ENCODE measurements around the gene RBBP4. TPM values are rescaled to one million over a fixed set of nuclear protein-coding genes. Genes with fewer than 3 reads are reported as not detected.

The RBBP4 gene
- total RNA-seq, 1 experiment from 2014 or later, result 279 TPM

GRCh38 chr1:32650248-32650751 is 708 bp upstream of the RBBP4 start, which contains the start of gene ZBTB8OS:
ZBTB8OS (minus strand) TSS chr1:32650550; CDS start chr1:32650529, 21 bp downstream.
- DNase-seq (ENCODE audit: low read depth, low spot score), result peak; percentile 87
- H3K9ac ChIP-seq (ENCODE audit: low read length), result peak within 1 kb of the TSS; percentile 99
- no TSS peak for BruUV-seq (replicated peaks)
- peak within 1 kb of the TSS; percentile 95 for H3K27ac ChIP-seq (ENCODE audit: low read depth, low read length)
- peaks cover 3% of the 10 kb centered on the region; the same call in 1 of the 2 replicates for H4K20me1 ChIP-seq (ENCODE audit: insufficient read depth)
- peaks cover 93% of the 10 kb centered on the region for H3K79me2 ChIP-seq (ENCODE audit: insufficient read depth, low read length)
- peaks cover 15 to 28% of the 10 kb centered on the region in 2 experiments for H3K36me3 ChIP-seq (ENCODE audit: control insufficient read depth in 1 of 2, insufficient read depth in 2 of 2, low read length in 2 of 2)
- H3K4me1 ChIP-seq (ENCODE audit: control insufficient read depth in 1 of 2, insufficient read depth in 2 of 2, low read length in 2 of 2), result peaks cover 11 to 25% of the 10 kb centered on the region in 2 experiments; a peak in 3 of 4 replicates
- peak within 1 kb of the TSS; percentile 98 for H3K4me2 ChIP-seq (ENCODE audit: low read length)
- TF ChIP-seq ZNF274 (IDR thresholded peaks at IDR 0.05; ENCODE audit: low read depth, low read length) (no peak), EGR1 (IDR thresholded peaks at IDR 0.05; ENCODE audit: low read depth) (peak; percentile 14; the same call in 1 of the 2 replicates), ZBTB33 (IDR thresholded peaks at IDR 0.05; ENCODE audit: extremely low read depth, insufficient replicate concordance, low read length) (no peak), FOSL1 (IDR thresholded peaks at IDR 0.05; ENCODE audit: low read depth) (no peak), CEBPB (IDR thresholded peaks at IDR 0.05; ENCODE audit: low read depth) (no peak), CBX3 (IDR thresholded peaks at IDR 0.05; ENCODE audit: low read depth) (0 out of 2 replicates have a peak, but pooled peaks have one; percentile 53), YY1 (IDR thresholded peaks at IDR 0.05; ENCODE audit: extremely low read depth, insufficient replicate concordance, low read depth, low read length) (peak; percentile 88), REST (IDR thresholded peaks at IDR 0.05; ENCODE audit: low read depth) (no peak), POLR2AphosphoS5 (IDR thresholded peaks at IDR 0.05; ENCODE audit: low read depth, low read length) (peak; percentile 82), ELF1 (IDR thresholded peaks at IDR 0.05; ENCODE audit: borderline replicate concordance, low read depth) (peak; percentile 88), POLR2A (IDR thresholded peaks at IDR 0.05; ENCODE audit: borderline replicate concordance, extremely low read depth, insufficient read depth, insufficient read length) (peak; percentile 43), ATF3 (IDR thresholded peaks at IDR 0.05) (no peak), SIN3A (IDR thresholded peaks at IDR 0.05; ENCODE audit: low read depth) (peak; percentile 84), CTCF (IDR thresholded peaks at IDR 0.05 in 2 of 3, conservative IDR thresholded peaks at IDR 0.05 in 1 of 3; ENCODE audit: borderline replicate concordance in 1 of 3, insufficient read depth in 1 of 3, low read depth in 2 of 3, low read length in 2 of 3) (no peak), SP1 (IDR thresholded peaks at IDR 0.05; ENCODE audit: low read depth) (peak; percentile 83)
- no peaks in the 10 kb centered on the region for H3K27me3 ChIP-seq (ENCODE audit: insufficient read depth, low read length)
- ChIA-PET RAD21 (ENCODE audit: low non-redundant PET in 1 of 2, low total read pairs in 2 of 2, uncharacterized antibody in 2 of 2, unreplicated experiment in 2 of 2) (interaction anchor here (0.5 to 1.0 kb wide), 2 partner anchors 38 to 130 kb away, joined by 3 read pairs; no protein-coding TSS in a partner anchor), POLR2A (interaction anchor here (0.7 to 1.3 kb wide), 7 partner anchors 10 to 314 kb away, joined by 3 to 8 read pairs (median 3); partner anchors contain the start of gene RNF19B), CTCF (interaction anchor here (0.8 to 1.4 kb wide), 4 partner anchors 40 to 201 kb away, joined by 3 to 6 read pairs (median 4); no protein-coding TSS in a partner anchor)
- ATAC-seq, result peak; percentile 80
- intact Hi-C loops (cut with micrococcal nuclease), result loop anchor here (1.0 to 10.0 kb wide), 3 partner anchors 112 to 201 kb away; no protein-coding TSS in a partner anchor
- peak within 1 kb of the TSS; percentile 70 for H2AFZ ChIP-seq (ENCODE audit: low read depth, low read length, poor library complexity, severe bottlenecking)
- peak within 1 kb of the TSS; percentile 89 to 99 for H3K4me3 ChIP-seq (replicated peaks in 1 of 2; ENCODE audit: low read depth in 1 of 2, low read length in 2 of 2)
- no peaks in the 10 kb centered on the region for H3K9me3 ChIP-seq (ENCODE audit: control insufficient read depth in 1 of 2, insufficient read depth in 1 of 2, low read depth in 1 of 2, low read length in 2 of 2)
- H3K9me2 ChIP-seq (ENCODE audit: insufficient read depth), result no peaks in the 10 kb centered on the region

All from HCT116 (cell line).